HG03571 (cell line): Measurements from ENCODE around the gene NPIPA8.
"Not testable (repeated sequence)": the region's sequence is repeated elsewhere in the genome, so short reads cannot be mapped to it uniquely, and the experiment has no call there.

ENCODE experiments used
- ATAC-seq: cut with Tn5 transposase; IDR thresholded peaks from one replicate; pipeline ENCODE4 v1.9.1; 2021; ENCODE audit not compliant: unreplicated experiment

NPIPA8 gene

GRCh38 chr16:18280319-18280718 lies 56.2 kb downstream of the NPIPA8 start:
- not testable (repeated sequence) for ATAC-seq

- not testable (repeated sequence) for ATAC-seq
Measured at GRCh38 chr16:18276756-18277155, 59.8 kb downstream of the NPIPA8 start.

- not testable (repeated sequence) for ATAC-seq
Measured at GRCh38 chr16:18270171-18270570, 66.4 kb downstream of the NPIPA8 start.
